Measurements from ENCODE around the gene GHRL. TPM values are rescaled to one million over a fixed set of nuclear protein-coding genes. Genes with fewer than 3 reads are reported as not detected.

Gene GHRL
- total RNA-seq, 1 experiment from 2014 or later = not detected

DNA sequence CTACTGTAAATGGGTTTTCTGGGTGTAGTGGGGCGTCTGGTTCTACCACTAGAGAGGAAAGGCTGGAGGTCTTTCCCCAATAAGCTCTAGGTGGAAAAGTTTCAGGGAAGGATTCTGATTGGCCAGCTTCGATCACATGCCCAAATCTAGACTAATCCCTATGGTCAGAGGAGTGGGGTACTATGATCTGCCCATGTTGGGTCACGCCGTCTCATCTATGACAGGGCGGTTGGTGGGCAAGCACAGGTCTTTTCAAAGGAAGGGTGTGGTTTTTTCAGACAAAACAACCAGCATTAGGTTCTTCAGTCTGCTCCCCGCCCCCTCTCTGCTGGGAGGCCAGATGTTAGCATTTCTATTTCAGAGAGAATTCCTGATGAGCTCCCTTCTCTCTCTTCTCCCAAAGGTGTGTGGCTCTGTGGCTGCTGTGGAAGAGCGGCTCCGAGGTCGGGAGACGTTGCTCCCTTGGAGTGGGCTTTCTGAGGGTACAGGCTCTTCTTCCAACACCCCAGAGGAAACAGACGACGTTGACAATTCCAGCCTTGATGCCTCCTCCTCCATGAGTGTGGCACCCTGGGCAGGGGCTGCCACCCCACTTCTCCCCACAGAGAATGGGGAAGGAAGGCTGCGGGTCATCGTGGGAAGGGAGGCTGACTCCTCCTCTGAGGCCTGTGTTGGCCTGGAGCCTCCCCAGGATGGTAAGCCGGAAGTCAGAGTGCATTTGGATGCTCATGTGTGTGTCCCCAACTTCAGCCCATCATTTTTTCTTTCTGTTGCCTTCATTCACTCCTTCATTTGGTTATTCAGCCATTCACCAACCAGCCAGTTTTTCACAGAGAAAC is 54.2 kb downstream of the GHRL start:
- H3K36me3 ChIP-seq (ENCODE audit: control insufficient read depth, insufficient read depth, low read length) = peaks cover 6% of the 10 kb centered on the region
- ChIA-PET POLR2A (no interaction called here), CTCF (no interaction called here)
- no peak overlapping the region for H3K4me3 ChIP-seq (ENCODE audit: low read depth in 2 of 2, low read length in 2 of 2)
- no peak for DNase-seq (ENCODE audit: low read depth, low spot score)
- in situ Hi-C loops (cut with HindIII; ENCODE audit: low pct_unique_long_range_greater_than_20kb, low sequenced_read_pairs) (no loop called here), intact Hi-C loops (cut with micrococcal nuclease; ENCODE audit: unreplicated experiment) (no loop called here)
- TF ChIP-seq POLR2AphosphoS5 (IDR thresholded peaks at IDR 0.05; ENCODE audit: low read depth, low read length) (no peak), TCF7L2 (IDR thresholded peaks at IDR 0.05; ENCODE audit: low read depth, low read length) (no peak), SIN3A (IDR thresholded peaks at IDR 0.05; ENCODE audit: borderline replicate concordance, insufficient read depth, low read depth, low read length) (no peak)
- TF ChIP-seq, protein P1, sequence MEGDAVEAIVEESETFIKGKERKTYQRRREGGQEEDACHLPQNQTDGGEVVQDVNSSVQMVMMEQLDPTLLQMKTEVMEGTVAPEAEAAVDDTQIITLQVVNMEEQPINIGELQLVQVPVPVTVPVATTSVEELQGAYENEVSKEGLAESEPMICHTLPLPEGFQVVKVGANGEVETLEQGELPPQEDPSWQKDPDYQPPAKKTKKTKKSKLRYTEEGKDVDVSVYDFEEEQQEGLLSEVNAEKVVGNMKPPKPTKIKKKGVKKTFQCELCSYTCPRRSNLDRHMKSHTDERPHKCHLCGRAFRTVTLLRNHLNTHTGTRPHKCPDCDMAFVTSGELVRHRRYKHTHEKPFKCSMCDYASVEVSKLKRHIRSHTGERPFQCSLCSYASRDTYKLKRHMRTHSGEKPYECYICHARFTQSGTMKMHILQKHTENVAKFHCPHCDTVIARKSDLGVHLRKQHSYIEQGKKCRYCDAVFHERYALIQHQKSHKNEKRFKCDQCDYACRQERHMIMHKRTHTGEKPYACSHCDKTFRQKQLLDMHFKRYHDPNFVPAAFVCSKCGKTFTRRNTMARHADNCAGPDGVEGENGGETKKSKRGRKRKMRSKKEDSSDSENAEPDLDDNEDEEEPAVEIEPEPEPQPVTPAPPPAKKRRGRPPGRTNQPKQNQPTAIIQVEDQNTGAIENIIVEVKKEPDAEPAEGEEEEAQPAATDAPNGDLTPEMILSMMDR (IDR thresholded peaks at IDR 0.05) = no peak
- TF ChIP-seq, protein P2, sequence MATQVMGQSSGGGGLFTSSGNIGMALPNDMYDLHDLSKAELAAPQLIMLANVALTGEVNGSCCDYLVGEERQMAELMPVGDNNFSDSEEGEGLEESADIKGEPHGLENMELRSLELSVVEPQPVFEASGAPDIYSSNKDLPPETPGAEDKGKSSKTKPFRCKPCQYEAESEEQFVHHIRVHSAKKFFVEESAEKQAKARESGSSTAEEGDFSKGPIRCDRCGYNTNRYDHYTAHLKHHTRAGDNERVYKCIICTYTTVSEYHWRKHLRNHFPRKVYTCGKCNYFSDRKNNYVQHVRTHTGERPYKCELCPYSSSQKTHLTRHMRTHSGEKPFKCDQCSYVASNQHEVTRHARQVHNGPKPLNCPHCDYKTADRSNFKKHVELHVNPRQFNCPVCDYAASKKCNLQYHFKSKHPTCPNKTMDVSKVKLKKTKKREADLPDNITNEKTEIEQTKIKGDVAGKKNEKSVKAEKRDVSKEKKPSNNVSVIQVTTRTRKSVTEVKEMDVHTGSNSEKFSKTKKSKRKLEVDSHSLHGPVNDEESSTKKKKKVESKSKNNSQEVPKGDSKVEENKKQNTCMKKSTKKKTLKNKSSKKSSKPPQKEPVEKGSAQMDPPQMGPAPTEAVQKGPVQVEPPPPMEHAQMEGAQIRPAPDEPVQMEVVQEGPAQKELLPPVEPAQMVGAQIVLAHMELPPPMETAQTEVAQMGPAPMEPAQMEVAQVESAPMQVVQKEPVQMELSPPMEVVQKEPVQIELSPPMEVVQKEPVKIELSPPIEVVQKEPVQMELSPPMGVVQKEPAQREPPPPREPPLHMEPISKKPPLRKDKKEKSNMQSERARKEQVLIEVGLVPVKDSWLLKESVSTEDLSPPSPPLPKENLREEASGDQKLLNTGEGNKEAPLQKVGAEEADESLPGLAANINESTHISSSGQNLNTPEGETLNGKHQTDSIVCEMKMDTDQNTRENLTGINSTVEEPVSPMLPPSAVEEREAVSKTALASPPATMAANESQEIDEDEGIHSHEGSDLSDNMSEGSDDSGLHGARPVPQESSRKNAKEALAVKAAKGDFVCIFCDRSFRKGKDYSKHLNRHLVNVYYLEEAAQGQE (IDR thresholded peaks at IDR 0.05; ENCODE audit: insufficient read depth in 1 of 2, low read depth in 2 of 2, low read length in 1 of 2) = no peak
- ATAC-seq = no peak
- no peaks in the 10 kb centered on the region for H3K4me1 ChIP-seq (ENCODE audit: control insufficient read depth, insufficient read depth, low read length)
- no peaks in the 10 kb centered on the region for H3K9me3 ChIP-seq (ENCODE audit: control insufficient read depth, insufficient read depth, low read depth, low read length)
- H3K27ac ChIP-seq (ENCODE audit: low read length) = no peak overlapping the region
- BruUV-seq (replicated peaks) = no TSS peak
- no peaks in the 10 kb centered on the region for H3K27me3 ChIP-seq (ENCODE audit: control insufficient read depth, insufficient read depth, low read length)

Small RNA genes within 50 kb of the gene (microRNA-seq; reads per million reads assigned to microRNA genes)
- not detected for gene MIR378B (ENCODE audit: unreplicated experiment)

Other genes with a start within 250 kb of the GHRL start
- not detected for gene FANCD2OS, start 184.7 kb downstream of the GHRL start, total RNA-seq (2021; ENCODE audit: unreplicated experiment)
- gene BRK1, start 177.3 kb downstream of the GHRL start, total RNA-seq (2021; ENCODE audit: unreplicated experiment) = 81.9 TPM
- 47.1 TPM for gene VHL, start 151.2 kb downstream of the GHRL start, total RNA-seq (2021; ENCODE audit: unreplicated experiment)
- gene IRAK2, start 128.0 kb downstream of the GHRL start, total RNA-seq (2021; ENCODE audit: unreplicated experiment) = 25.1 TPM
- gene TATDN2, start 44.5 kb downstream of the GHRL start, total RNA-seq (2021; ENCODE audit: unreplicated experiment) = 30.4 TPM
- gene SEC13, start 28.2 kb upstream of the GHRL start, total RNA-seq (2021; ENCODE audit: unreplicated experiment) = 81.4 TPM
- gene ATP2B2, start 212.6 kb upstream of the GHRL start, total RNA-seq (2021; ENCODE audit: unreplicated experiment) = not detected

Data from Panc1 (cell line).